ENCODE results near the gene MEIS2.

MEIS2 gene

GRCh38 chr15:37094915-37095711, 5.2 kb downstream of the MEIS2 start:
- peak overlapping the region; percentile 39 for H3K4me3 ChIP-seq (ENCODE audit: low read depth, low read length)
- no peak for DNase-seq (ENCODE audit: low read depth)
- no peak for TF ChIP-seq CTCF (IDR thresholded peaks at IDR 0.05; ENCODE audit: low read depth, low read length, missing control alignments)

- no peak overlapping the region for H3K4me3 ChIP-seq (ENCODE audit: low read depth, low read length)
- no peak for TF ChIP-seq CTCF (IDR thresholded peaks at IDR 0.05; ENCODE audit: low read depth, low read length, missing control alignments)
Observed at GRCh38 chr15:37094333-37094914, 5.9 kb downstream of the MEIS2 start.

GRCh38 chr15:37093480-37094332, 6.6 kb downstream of the MEIS2 start:
- no peak for DNase-seq (ENCODE audit: low read depth)
- TF ChIP-seq CTCF (IDR thresholded peaks at IDR 0.05; ENCODE audit: low read depth, low read length, missing control alignments): no peak
- no peak overlapping the region for H3K4me3 ChIP-seq (ENCODE audit: low read depth, low read length)

More at GRCh38 chr15:37094333-37094914, 5.9 kb downstream of the MEIS2 start:
- no peak for DNase-seq (ENCODE audit: low read depth)

GRCh38 chr15:37090543-37091175, 9.7 kb downstream of the MEIS2 start:
- TF ChIP-seq CTCF (IDR thresholded peaks at IDR 0.05; ENCODE audit: low read depth, low read length, missing control alignments): no peak
- no peak overlapping the region for H3K4me3 ChIP-seq (ENCODE audit: low read depth, low read length)
- no peak for DNase-seq (ENCODE audit: low read depth)

- DNase-seq (ENCODE audit: low read depth): no peak
- no peak for TF ChIP-seq CTCF (IDR thresholded peaks at IDR 0.05; ENCODE audit: low read depth, low read length, missing control alignments)
- no peak overlapping the region for H3K4me3 ChIP-seq (ENCODE audit: low read depth, low read length)
Observed at GRCh38 chr15:37088436-37088835, 11.9 kb downstream of the MEIS2 start.

GRCh38 chr15:37087131-37087588, 13.2 kb downstream of the MEIS2 start:
- DNase-seq (ENCODE audit: low read depth): no peak
- H3K4me3 ChIP-seq (ENCODE audit: low read depth, low read length): no peak overlapping the region
- TF ChIP-seq CTCF (IDR thresholded peaks at IDR 0.05; ENCODE audit: low read depth, low read length, missing control alignments): no peak
